ENCODE measurements around the gene SLC39A10. TPM values are rescaled to one million over a fixed set of nuclear protein-coding genes. Genes with fewer than 3 reads are reported as not detected.

Gene SLC39A10
- total and polyA plus RNA-seq, 2 donors (not counting 1 experiment from before 2014, with no cell fraction given) = 18.6 to 99.3 TPM

GRCh38 chr2:195657634-195658540 is 861 bp downstream of the SLC39A10 start:
- TF ChIP-seq EZH2 (IDR thresholded peaks at IDR 0.05; ENCODE audit: borderline replicate concordance, insufficient read depth, low read depth, low read length, poor library complexity, severe bottlenecking) (no peak), CTCF (IDR thresholded peaks at IDR 0.05) (no peak)
- peak overlapping the region; percentile 98 for H3K9ac ChIP-seq (ENCODE audit: low read length)
- peak overlapping the region; percentile 99 for H3K27ac Mint-ChIP-seq

More at GRCh38 chr2:195657634-195658540, 861 bp downstream of the SLC39A10 start:
- intact Hi-C loops (cut with micrococcal nuclease) = loop anchor here (1.0 to 2.0 kb wide), 7 partner anchors 8 to 583 kb away; partner anchors contain the start of genes DNAH7 and STK17B
- Histone ChIP-seq H2AFZ (ENCODE audit: insufficient read depth, low read depth, low read length, poor library complexity, severe bottlenecking) (peak overlapping the region; percentile 88), H3K27ac (ENCODE audit: low read length in 2 of 2) (peak overlapping the region; percentile 98 to 99), H3K9me3 (ENCODE audit: control extremely low read depth in 1 of 3, control insufficient read depth in 2 of 3, insufficient read depth in 1 of 3, low read length in 2 of 3) (no peaks in the 10 kb centered on the region), H3K4me1 (ENCODE audit: control insufficient read depth in 2 of 2, insufficient read depth in 2 of 2, low read length in 2 of 2) (peaks cover 32 to 45% of the 10 kb centered on the region in 2 donors), H3K4me3 (ENCODE audit: control extremely low read depth in 1 of 5, extremely low read depth in 1 of 5, insufficient read depth in 1 of 5, low read depth in 2 of 5, low read length in 4 of 5) (peak overlapping the region; percentile 81 to 96 (median 93)), H3K36me3 (replicated peaks in 1 of 2; ENCODE audit: control extremely low read depth in 1 of 2, control insufficient read depth in 1 of 2, extremely low read depth in 1 of 2, insufficient read depth in 2 of 2, low read length in 1 of 2) (peaks cover 0 to 3% of the 10 kb centered on the region in 2 experiments), H3K27me3 (replicated peaks in 1 of 4; ENCODE audit: control extremely low read depth in 1 of 4, control insufficient read depth in 3 of 4, insufficient read depth in 4 of 4, low read length in 3 of 4) (no peaks in the 10 kb centered on the region), H3K4me2 (replicated peaks; ENCODE audit: low read depth, low read length, poor library complexity, severe bottlenecking) (peak overlapping the region; percentile 86), H3K79me2 (ENCODE audit: control insufficient read depth, insufficient read depth, low read length) (peaks cover 65% of the 10 kb centered on the region), H4K20me1 (ENCODE audit: control insufficient read depth, insufficient read depth, low read length, poor library complexity, severe bottlenecking) (no peaks in the 10 kb centered on the region)
- ATAC-seq (ENCODE audit: low read depth) (peak; percentile 9), DNase-seq (peak; percentile 82)
- whole genome bisulfite sequencing (ENCODE audit: insufficient coverage) = under 1% methylated on average over 61 of the region's 66 CpGs
- Mint-ChIP-seq H3K9me3 (ENCODE audit: insufficient read depth) (no peaks in the 10 kb centered on the region), H3K4me3 (peak overlapping the region; percentile 100), H3K4me1 (peaks cover 56% of the 10 kb centered on the region), H3K27me3 (no peaks in the 10 kb centered on the region)
- CTCF ChIA-PET = interaction anchor here (1.4 to 5.7 kb wide), 7 partner anchors 12 to 158 kb away, joined by 4 to 192 read pairs (median 49); no protein-coding TSS in a partner anchor
- POLR2A ChIA-PET = interaction anchor here (0.8 to 2.5 kb wide), 9 partner anchors 26 to 514 kb away, joined by 3 to 63 read pairs (median 8); partner anchors contain the start of gene STK17B
